SU-DHL-6 (cell line): Measurements from ENCODE around the gene ZNF197.

Experiments used
- H2AFZ ChIP-seq: fragments of 200-600 bp; sonication (generic); 2 replicates; pipeline ENCODE4 v1.6.1; 2014; ENCODE audit warnings: low read depth, mild to moderate bottlenecking, moderate library complexity, mixed read lengths, antibody characterized with exemption, low read length; ENCODE audit not compliant: severe bottlenecking
- H3F3A ChIP-seq: fragments of 200-600 bp; shearing (Covaris generic); 2 replicates; pipeline ENCODE4 v1.6.0; 2016; ENCODE audit warnings: antibody characterized with exemption, mild to moderate bottlenecking; ENCODE audit not compliant: insufficient read depth
- H3K27ac ChIP-seq: fragments of 200-600 bp; sonication (generic); 2 replicates; pipeline ENCODE4 v1.5.1; 2016; ENCODE audit warnings: low read depth, mild to moderate bottlenecking, low read length, moderate library complexity, mixed read lengths
- H3K27me3 ChIP-seq: fragments of 200-600 bp; sonication (generic), shearing (Covaris generic); 2 replicates; pipeline ENCODE4 v1.6.0; 2014; ENCODE audit warnings: mild to moderate bottlenecking, low read length
- H3K36me3 ChIP-seq: fragments of 200-600 bp; sonication (generic); 2 replicates; pipeline ENCODE4 v1.6.1; 2014; ENCODE audit warnings: mild to moderate bottlenecking, low read length, mixed read lengths
- H3K4me2 ChIP-seq: fragments of 300-600, 200-600 bp; shearing (Covaris generic), sonication (generic); 2 replicates; pipeline ENCODE4 v1.6.0; 2014; ENCODE audit warnings: low read length, low read depth, mild to moderate bottlenecking; ENCODE audit not compliant: poor library complexity, severe bottlenecking
- H3K4me3 ChIP-seq: fragments of 200-600 bp; sonication (generic); 2 replicates; pipeline ENCODE4 v1.5.1; 2014; ENCODE audit warnings: antibody characterized with exemption, low read length, mild to moderate bottlenecking, mixed read lengths; ENCODE audit not compliant: insufficient read depth, poor library complexity, severe bottlenecking
- H3K79me2 ChIP-seq: fragments of 200-600 bp; sonication (generic); 2 replicates; pipeline ENCODE4 v1.6.1; 2014; ENCODE audit warnings: mild to moderate bottlenecking, low read length, moderate library complexity; ENCODE audit not compliant: insufficient read depth
- H3K9ac ChIP-seq: fragments of 200-600 bp; sonication (generic); 2 replicates; pipeline ENCODE4 v1.7.0; 2014; ENCODE audit warnings: mild to moderate bottlenecking, low read length
- H3K9me2 ChIP-seq: fragments of 200-600 bp; sonication (generic); replicated peaks from 2 replicates; pipeline ENCODE4 v1.6.1; 2014; ENCODE audit warnings: low read length; ENCODE audit not compliant: insufficient read depth
- H3K9me3 ChIP-seq: fragments of 200-600 bp; sonication (generic); 2 replicates; pipeline ENCODE4 v1.6.1; 2014; ENCODE audit warnings: low read length, mixed read lengths; ENCODE audit not compliant: insufficient read depth
- H4K20me1 ChIP-seq: fragments of 200-600 bp; sonication (generic); 2 replicates; pipeline ENCODE4 v1.6.1; 2014; ENCODE audit warnings: low read depth, mild to moderate bottlenecking, antibody characterized with exemption, low read length, moderate library complexity, mixed read lengths
- EZH2phosphoT487 ChIP-seq: fragments of 200-600 bp; sonication (generic), shearing (Covaris generic); conservative IDR thresholded peaks from 2 replicates; pipeline ENCODE4 v1.6.1; 2018; ENCODE audit warnings: mild to moderate bottlenecking, antibody characterized with exemption, low read length, moderate library complexity, mixed read lengths
- TF ChIP-seq, protein P1 (sequence below): fragments of 200-600 bp; sonication (generic); IDR thresholded peaks from one replicate; pipeline ENCODE4 v1.5.1; 2017; ENCODE audit warnings: antibody characterized with exemption, mild to moderate bottlenecking, low read length, moderate library complexity; ENCODE audit not compliant: insufficient read depth, poor library complexity, severe bottlenecking

The ZNF197 gene

DNA sequence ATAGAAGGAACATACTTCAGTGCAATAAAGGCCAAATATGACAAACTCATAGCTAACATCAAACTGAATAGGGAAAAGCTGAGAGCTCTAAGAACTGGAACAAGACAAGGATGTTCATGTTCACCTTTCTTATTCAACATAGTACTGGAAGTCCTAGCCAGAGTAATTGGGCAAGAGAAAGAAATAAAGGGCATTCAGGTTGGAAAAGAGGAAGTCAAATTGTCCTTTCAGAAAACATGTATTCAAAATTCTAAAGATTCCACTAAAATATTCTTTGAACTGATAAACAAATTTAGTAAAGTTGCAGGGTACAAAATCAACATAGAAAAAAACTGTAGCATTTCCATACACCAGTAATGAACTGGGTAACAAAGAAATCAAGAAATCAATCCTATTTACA lies 12.2 kb upstream of the ZNF197 start:
- Histone ChIP-seq H3K4me3 (no peak overlapping the region), H3F3A (no peaks in the 10 kb centered on the region), H3K27ac (no peak overlapping the region), H2AFZ (no peak overlapping the region), H3K4me2 (no peak overlapping the region), H3K9me2 (no peaks in the 10 kb centered on the region), H3K9ac (no peak overlapping the region), H4K20me1 (no peaks in the 10 kb centered on the region), H3K79me2 (no peaks in the 10 kb centered on the region), H3K27me3 (no peaks in the 10 kb centered on the region), H3K9me3 (no peaks in the 10 kb centered on the region), H3K36me3 (no peaks in the 10 kb centered on the region)
- TF ChIP-seq EZH2phosphoT487 = no peak
- TF ChIP-seq, protein P1, sequence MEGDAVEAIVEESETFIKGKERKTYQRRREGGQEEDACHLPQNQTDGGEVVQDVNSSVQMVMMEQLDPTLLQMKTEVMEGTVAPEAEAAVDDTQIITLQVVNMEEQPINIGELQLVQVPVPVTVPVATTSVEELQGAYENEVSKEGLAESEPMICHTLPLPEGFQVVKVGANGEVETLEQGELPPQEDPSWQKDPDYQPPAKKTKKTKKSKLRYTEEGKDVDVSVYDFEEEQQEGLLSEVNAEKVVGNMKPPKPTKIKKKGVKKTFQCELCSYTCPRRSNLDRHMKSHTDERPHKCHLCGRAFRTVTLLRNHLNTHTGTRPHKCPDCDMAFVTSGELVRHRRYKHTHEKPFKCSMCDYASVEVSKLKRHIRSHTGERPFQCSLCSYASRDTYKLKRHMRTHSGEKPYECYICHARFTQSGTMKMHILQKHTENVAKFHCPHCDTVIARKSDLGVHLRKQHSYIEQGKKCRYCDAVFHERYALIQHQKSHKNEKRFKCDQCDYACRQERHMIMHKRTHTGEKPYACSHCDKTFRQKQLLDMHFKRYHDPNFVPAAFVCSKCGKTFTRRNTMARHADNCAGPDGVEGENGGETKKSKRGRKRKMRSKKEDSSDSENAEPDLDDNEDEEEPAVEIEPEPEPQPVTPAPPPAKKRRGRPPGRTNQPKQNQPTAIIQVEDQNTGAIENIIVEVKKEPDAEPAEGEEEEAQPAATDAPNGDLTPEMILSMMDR = no peak

DNA sequence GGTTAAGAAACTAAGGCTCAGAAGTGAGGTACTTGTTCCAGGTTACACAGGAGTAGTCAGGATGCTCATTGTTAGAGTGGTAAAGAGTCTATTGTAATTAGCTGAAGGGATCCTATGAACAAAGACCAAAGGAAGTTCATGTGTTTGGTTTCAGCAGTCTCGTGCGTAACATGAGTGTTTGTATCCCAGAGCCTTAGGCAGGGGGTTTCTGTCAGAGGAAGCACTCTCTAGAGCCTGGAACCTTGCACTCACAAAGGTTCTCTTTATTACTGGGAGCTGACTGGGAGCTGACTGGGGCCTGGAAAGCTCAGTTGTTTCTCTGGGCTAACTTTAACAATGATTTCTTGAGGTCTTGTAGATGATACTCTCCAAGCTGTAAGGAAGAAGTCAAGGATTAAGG lies 3.9 kb downstream of the ZNF197 start:
- H4K20me1 ChIP-seq = no peaks in the 10 kb centered on the region
- no peak overlapping the region for H3K4me3 ChIP-seq
- H3K9me3 ChIP-seq = no peaks in the 10 kb centered on the region
- no peaks in the 10 kb centered on the region for H3F3A ChIP-seq
- TF ChIP-seq, protein P1 = no peak
- TF ChIP-seq EZH2phosphoT487 = no peak
- peaks cover 9% of the 10 kb centered on the region; the same call in 1 of the 2 replicates for H3K36me3 ChIP-seq
- no peaks in the 10 kb centered on the region for H3K9me2 ChIP-seq
- peaks cover 31% of the 10 kb centered on the region for H3K79me2 ChIP-seq
- H3K27ac ChIP-seq = no peak overlapping the region
- no peak overlapping the region for H3K9ac ChIP-seq
- H3K27me3 ChIP-seq = no peaks in the 10 kb centered on the region
- no peak overlapping the region for H2AFZ ChIP-seq
- H3K4me2 ChIP-seq = no peak overlapping the region

DNA sequence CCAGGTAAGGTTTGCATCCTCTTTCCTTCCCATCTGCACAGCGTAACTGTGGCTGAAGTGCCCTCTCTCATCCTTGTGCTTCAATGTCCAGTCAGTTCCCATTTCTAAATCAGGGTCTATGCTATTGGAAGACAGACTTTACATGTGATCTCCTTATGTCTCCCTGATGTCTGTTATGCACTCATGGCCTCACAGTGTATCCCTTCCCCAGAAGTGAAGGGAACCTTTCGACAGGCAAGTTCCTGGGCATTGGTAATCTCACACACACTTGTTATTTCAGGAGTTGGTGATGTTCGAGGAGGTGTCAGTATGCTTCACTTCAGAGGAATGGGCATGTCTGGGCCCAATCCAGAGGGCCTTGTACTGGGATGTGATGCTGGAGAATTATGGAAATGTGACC lies 7.4 kb downstream of the ZNF197 start:
- Histone ChIP-seq H3K9me3 (no peaks in the 10 kb centered on the region), H3F3A (no peaks in the 10 kb centered on the region), H3K27ac (no peak overlapping the region), H3K79me2 (peaks cover 13% of the 10 kb centered on the region), H4K20me1 (no peaks in the 10 kb centered on the region), H3K36me3 (peaks cover 17% of the 10 kb centered on the region; the same call in 1 of the 2 replicates), H3K9me2 (no peaks in the 10 kb centered on the region), H3K4me3 (no peak overlapping the region), H3K27me3 (no peaks in the 10 kb centered on the region), H3K9ac (no peak overlapping the region), H2AFZ (no peak overlapping the region), H3K4me2 (no peak overlapping the region)
- no peak for TF ChIP-seq EZH2phosphoT487
- TF ChIP-seq, protein P1 = no peak
